WTC11 (cell line): ENCODE data around the gene TTLL5. TPM values are rescaled to one million over a fixed set of nuclear protein-coding genes. Genes with fewer than 3 reads are reported as not detected.

Experiments used
- ATAC-seq: fragments of 200-7000 bp; cut with Tn5 transposase; 2 replicates; pipeline ENCODE4 v1.10.0; 2021; ENCODE audit warnings: mild to moderate bottlenecking, moderate library complexity
- CTCF ChIA-PET: fragments of 300-600 bp; sonication (Branson Sonifier 250); formaldehyde crosslinking; loops from one replicate; lab custom pipeline; 2021; ENCODE audit warnings: antibody characterized with exemption; lab: Charles Lee
- POLR2A ChIA-PET: fragments of 350-600 bp; sonication (Branson Sonifier 250); formaldehyde crosslinking; loops from one replicate; lab custom pipeline; 2021; ENCODE audit warnings: antibody characterized with exemption; lab: Charles Lee
- DNase-seq: peaks from one replicate; pipeline ENCODE4 v3.0.0; 2021; ENCODE audit warnings: low spot score
- H3K27ac Mint-ChIP-seq: 2 replicates; pipeline ENCODE4 v1.8.0; 2021; ENCODE audit warnings: mixed read lengths
- H3K27me3 Mint-ChIP-seq: 2 replicates; pipeline ENCODE4 v1.8.0; 2021; ENCODE audit warnings: low read depth, mild to moderate bottlenecking, moderate library complexity, mixed read lengths
- H3K36me3 Mint-ChIP-seq: 2 replicates; pipeline ENCODE4 v1.8.0; 2021; ENCODE audit warnings: mixed read lengths
- H3K4me1 Mint-ChIP-seq: 2 replicates; pipeline ENCODE4 v1.8.0; 2022; ENCODE audit warnings: mixed read lengths
- H3K4me3 Mint-ChIP-seq: 2 replicates; pipeline ENCODE4 v1.8.0; 2021; ENCODE audit warnings: mild to moderate bottlenecking, moderate library complexity, mixed read lengths
- H3K9me3 Mint-ChIP-seq: 2 replicates; pipeline ENCODE4 v1.8.0; 2021; ENCODE audit warnings: mixed read lengths
- CBFB ChIP-seq: sonication (generic); formaldehyde crosslinking; IDR thresholded peaks from 2 replicates; pipeline ENCODE4 v1.8.1; 2022; ENCODE audit warnings: mild to moderate bottlenecking, low read depth, missing genetic modification reagents
- FOXP1 ChIP-seq: sonication (generic); formaldehyde crosslinking; IDR thresholded peaks from 2 replicates; pipeline ENCODE4 v1.8.0; 2022; ENCODE audit warnings: missing genetic modification reagents, mild to moderate bottlenecking, moderate library complexity, borderline replicate concordance
- GABPB1 ChIP-seq: sonication (generic); formaldehyde crosslinking; IDR thresholded peaks from 2 replicates; pipeline ENCODE4 v1.8.1; 2023; ENCODE audit warnings: mild to moderate bottlenecking, missing genetic modification reagents
- IRF2 ChIP-seq: sonication (generic); formaldehyde crosslinking; IDR thresholded peaks from 2 replicates; pipeline ENCODE4 v1.8.0; 2022; ENCODE audit warnings: low read depth, missing genetic modification reagents, borderline replicate concordance
- JAZF1 ChIP-seq: fragments of 250-450 bp; sonication (Bioruptor Pico); IDR thresholded peaks from 2 replicates; pipeline ENCODE4 v1.9.0; 2021; ENCODE audit warnings: moderate library complexity, mild to moderate bottlenecking, inconsistent platforms
- JUN ChIP-seq: sonication (generic); formaldehyde crosslinking; IDR thresholded peaks from 2 replicates; pipeline ENCODE4 v1.8.0; 2023; ENCODE audit warnings: mild to moderate bottlenecking, missing genetic modification reagents
- MXD4 ChIP-seq: fragments of 250-450 bp; sonication (Bioruptor Pico); IDR thresholded peaks from 2 replicates; pipeline ENCODE4 v1.8.0; 2021; ENCODE audit warnings: mild to moderate bottlenecking, moderate library complexity, borderline replicate concordance
- NFYB ChIP-seq: sonication (generic); formaldehyde crosslinking; conservative IDR thresholded peaks from 2 replicates; pipeline ENCODE4 v1.8.0; 2022; ENCODE audit warnings: low read depth, missing genetic modification reagents
- NR1H2 ChIP-seq: sonication (generic); formaldehyde crosslinking; IDR thresholded peaks from 2 replicates; pipeline ENCODE4 v1.9.0; 2021; ENCODE audit warnings: mild to moderate bottlenecking, moderate library complexity, missing genetic modification reagents
- RELA ChIP-seq: sonication (generic); formaldehyde crosslinking; IDR thresholded peaks from 2 replicates; pipeline ENCODE4 v1.8.1; 2022; ENCODE audit warnings: missing genetic modification reagents, mild to moderate bottlenecking, borderline replicate concordance
- SMAD3 ChIP-seq: sonication (generic); formaldehyde crosslinking; IDR thresholded peaks from 2 replicates; pipeline ENCODE4 v1.8.0; 2022; ENCODE audit warnings: missing genetic modification reagents, mild to moderate bottlenecking, borderline replicate concordance
- SMAD4 ChIP-seq: sonication (generic); formaldehyde crosslinking; IDR thresholded peaks from 2 replicates; pipeline ENCODE4 v1.8.0; 2022; ENCODE audit warnings: mild to moderate bottlenecking, missing genetic modification reagents
- TEAD4 ChIP-seq: sonication (generic); formaldehyde crosslinking; IDR thresholded peaks from 2 replicates; pipeline ENCODE4 v1.8.0; 2022; ENCODE audit warnings: mild to moderate bottlenecking, missing genetic modification reagents
- ZNF138 ChIP-seq: sonication (generic); formaldehyde crosslinking; conservative IDR thresholded peaks from 2 replicates; pipeline ENCODE4 v1.8.1; 2022; ENCODE audit warnings: mild to moderate bottlenecking, moderate library complexity, missing genetic modification reagents
- total RNA-seq: library from RNA; stranded (reverse); gene quantifications from 3 replicates; pipeline ENCODE4 v1.2.3, GENCODE V29; 2021
- TF ChIP-seq, protein P1 (sequence below): fragments of 250-450 bp; sonication (Bioruptor Pico); IDR thresholded peaks from 2 replicates; pipeline ENCODE4 v1.8.0; 2021; ENCODE audit warnings: mild to moderate bottlenecking
- TF ChIP-seq, protein P2 (sequence below): sonication (generic); formaldehyde crosslinking; IDR thresholded peaks from 2 replicates; pipeline ENCODE4 v1.8.1; 2023; ENCODE audit warnings: mild to moderate bottlenecking, missing genetic modification reagents, moderate library complexity
- TF ChIP-seq, protein P3 (sequence below): fragments of 250-450 bp; sonication (Bioruptor Pico); IDR thresholded peaks from 2 replicates; pipeline ENCODE4 v1.9.0; 2021; ENCODE audit warnings: mild to moderate bottlenecking, borderline replicate concordance
- TF ChIP-seq, protein P4 (sequence below): sonication (generic); formaldehyde crosslinking; IDR thresholded peaks from 2 replicates; pipeline ENCODE4 v1.8.1; 2022; ENCODE audit warnings: low read depth, mild to moderate bottlenecking, moderate library complexity, missing genetic modification reagents, borderline replicate concordance

TTLL5 gene
- total RNA-seq, 1 experiment from 2014 or later = 39.6 TPM

DNA sequence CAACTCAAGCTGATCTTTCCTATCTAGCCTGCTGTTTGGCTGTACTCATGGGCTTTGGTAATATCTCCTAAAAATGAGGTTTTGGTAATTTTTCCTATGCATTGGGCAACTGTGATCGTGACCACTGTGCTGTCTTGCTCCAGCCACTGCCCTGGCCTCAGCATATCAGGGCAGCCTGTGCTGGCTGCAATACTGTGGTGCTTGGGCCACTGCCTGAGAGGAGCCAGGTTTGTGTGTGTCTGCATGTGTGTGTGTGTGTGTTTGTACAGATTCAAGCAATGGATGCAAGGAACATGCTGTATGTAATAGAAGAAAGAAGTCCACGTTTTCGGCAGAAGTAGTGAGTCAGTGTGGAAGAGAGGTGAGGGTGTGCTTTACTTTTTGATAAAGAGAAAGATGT lies 13.4 kb upstream of the TTLL5 start:
- Mint-ChIP-seq H3K36me3 (peaks cover 37% of the 10 kb centered on the region), H3K9me3 (no peaks in the 10 kb centered on the region), H3K4me3 (no peak overlapping the region), H3K27ac (peak overlapping the region; percentile 57), H3K27me3 (no peaks in the 10 kb centered on the region), H3K4me1 (no peaks in the 10 kb centered on the region)
- POLR2A ChIA-PET = no interaction called here
- CTCF ChIA-PET = no interaction called here
- ATAC-seq = no peak
- DNase-seq = no peak
- TF ChIP-seq RELA (CRISPR knock-in tag) (no peak), TEAD4 (CRISPR knock-in tag) (no peak), MXD4 (no peak), NFYB (CRISPR knock-in tag) (no peak), JUN (CRISPR knock-in tag) (no peak), NR1H2 (no peak), CBFB (CRISPR knock-in tag) (no peak), SMAD4 (no peak), IRF2 (CRISPR knock-in tag) (no peak), ZNF138 (CRISPR knock-in tag) (no peak), FOXP1 (CRISPR knock-in tag) (no peak), SMAD3 (CRISPR knock-in tag) (no peak)
- TF ChIP-seq, protein P1, sequence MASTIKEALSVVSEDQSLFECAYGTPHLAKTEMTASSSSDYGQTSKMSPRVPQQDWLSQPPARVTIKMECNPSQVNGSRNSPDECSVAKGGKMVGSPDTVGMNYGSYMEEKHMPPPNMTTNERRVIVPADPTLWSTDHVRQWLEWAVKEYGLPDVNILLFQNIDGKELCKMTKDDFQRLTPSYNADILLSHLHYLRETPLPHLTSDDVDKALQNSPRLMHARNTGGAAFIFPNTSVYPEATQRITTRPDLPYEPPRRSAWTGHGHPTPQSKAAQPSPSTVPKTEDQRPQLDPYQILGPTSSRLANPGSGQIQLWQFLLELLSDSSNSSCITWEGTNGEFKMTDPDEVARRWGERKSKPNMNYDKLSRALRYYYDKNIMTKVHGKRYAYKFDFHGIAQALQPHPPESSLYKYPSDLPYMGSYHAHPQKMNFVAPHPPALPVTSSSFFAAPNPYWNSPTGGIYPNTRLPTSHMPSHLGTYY (CRISPR knock-in tag) = no peak
- TF ChIP-seq, protein P2, sequence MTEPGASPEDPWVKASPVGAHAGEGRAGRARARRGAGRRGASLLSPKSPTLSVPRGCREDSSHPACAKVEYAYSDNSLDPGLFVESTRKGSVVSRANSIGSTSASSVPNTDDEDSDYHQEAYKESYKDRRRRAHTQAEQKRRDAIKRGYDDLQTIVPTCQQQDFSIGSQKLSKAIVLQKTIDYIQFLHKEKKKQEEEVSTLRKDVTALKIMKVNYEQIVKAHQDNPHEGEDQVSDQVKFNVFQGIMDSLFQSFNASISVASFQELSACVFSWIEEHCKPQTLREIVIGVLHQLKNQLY (CRISPR knock-in tag) = no peak
- TF ChIP-seq, protein P3, sequence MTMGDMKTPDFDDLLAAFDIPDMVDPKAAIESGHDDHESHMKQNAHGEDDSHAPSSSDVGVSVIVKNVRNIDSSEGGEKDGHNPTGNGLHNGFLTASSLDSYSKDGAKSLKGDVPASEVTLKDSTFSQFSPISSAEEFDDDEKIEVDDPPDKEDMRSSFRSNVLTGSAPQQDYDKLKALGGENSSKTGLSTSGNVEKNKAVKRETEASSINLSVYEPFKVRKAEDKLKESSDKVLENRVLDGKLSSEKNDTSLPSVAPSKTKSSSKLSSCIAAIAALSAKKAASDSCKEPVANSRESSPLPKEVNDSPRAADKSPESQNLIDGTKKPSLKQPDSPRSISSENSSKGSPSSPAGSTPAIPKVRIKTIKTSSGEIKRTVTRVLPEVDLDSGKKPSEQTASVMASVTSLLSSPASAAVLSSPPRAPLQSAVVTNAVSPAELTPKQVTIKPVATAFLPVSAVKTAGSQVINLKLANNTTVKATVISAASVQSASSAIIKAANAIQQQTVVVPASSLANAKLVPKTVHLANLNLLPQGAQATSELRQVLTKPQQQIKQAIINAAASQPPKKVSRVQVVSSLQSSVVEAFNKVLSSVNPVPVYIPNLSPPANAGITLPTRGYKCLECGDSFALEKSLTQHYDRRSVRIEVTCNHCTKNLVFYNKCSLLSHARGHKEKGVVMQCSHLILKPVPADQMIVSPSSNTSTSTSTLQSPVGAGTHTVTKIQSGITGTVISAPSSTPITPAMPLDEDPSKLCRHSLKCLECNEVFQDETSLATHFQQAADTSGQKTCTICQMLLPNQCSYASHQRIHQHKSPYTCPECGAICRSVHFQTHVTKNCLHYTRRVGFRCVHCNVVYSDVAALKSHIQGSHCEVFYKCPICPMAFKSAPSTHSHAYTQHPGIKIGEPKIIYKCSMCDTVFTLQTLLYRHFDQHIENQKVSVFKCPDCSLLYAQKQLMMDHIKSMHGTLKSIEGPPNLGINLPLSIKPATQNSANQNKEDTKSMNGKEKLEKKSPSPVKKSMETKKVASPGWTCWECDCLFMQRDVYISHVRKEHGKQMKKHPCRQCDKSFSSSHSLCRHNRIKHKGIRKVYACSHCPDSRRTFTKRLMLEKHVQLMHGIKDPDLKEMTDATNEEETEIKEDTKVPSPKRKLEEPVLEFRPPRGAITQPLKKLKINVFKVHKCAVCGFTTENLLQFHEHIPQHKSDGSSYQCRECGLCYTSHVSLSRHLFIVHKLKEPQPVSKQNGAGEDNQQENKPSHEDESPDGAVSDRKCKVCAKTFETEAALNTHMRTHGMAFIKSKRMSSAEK (CRISPR knock-in tag) = no peak
- TF ChIP-seq, protein P4, sequence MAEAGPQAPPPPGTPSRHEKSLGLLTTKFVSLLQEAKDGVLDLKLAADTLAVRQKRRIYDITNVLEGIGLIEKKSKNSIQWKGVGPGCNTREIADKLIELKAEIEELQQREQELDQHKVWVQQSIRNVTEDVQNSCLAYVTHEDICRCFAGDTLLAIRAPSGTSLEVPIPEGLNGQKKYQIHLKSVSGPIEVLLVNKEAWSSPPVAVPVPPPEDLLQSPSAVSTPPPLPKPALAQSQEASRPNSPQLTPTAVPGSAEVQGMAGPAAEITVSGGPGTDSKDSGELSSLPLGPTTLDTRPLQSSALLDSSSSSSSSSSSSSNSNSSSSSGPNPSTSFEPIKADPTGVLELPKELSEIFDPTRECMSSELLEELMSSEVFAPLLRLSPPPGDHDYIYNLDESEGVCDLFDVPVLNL (CRISPR knock-in tag) = no peak

DNA sequence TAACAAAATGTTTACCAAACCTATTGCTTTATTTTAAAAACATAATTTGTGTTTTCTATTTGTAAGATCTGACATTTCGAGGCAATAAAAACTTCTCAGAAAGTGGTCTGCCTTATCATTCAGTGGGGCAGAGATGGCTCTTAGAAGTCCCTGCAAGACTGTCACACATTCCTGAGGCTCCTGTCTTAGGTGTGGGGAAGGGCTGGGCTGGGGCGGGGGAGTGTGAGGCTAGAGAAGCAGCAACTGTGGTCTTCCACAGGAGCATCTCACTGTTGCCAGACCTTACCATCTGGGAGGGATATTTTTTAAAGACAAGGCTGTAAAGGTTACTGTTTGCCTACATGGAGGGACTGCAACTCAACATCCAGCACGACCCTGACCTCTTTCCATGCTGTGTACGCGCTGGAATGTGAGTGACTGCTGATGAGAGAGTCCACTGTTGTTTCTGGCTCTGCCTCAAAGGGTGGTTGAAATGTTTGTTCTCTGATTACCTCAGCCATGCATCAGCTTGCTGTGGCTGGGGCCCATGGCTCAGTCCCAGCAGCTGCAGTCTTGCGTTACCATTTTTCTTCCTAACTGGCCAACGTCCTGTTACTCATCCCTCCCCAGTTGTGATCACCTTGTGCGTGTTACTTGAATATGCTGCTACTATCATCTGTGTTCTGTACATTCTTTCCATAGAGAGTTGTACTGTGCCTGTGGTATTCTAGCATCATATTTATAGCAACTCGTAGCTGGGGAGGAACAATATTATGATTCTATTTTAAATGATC lies 12.8 kb upstream of the TTLL5 start:
- TF ChIP-seq GABPB1 (CRISPR knock-in tag) (peak; percentile 98), JAZF1 (no peak)
- Mint-ChIP-seq H3K4me3 (no peak overlapping the region), H3K4me1 (no peaks in the 10 kb centered on the region), H3K36me3 (peaks cover 41% of the 10 kb centered on the region), H3K9me3 (no peaks in the 10 kb centered on the region), H3K27ac (peak overlapping the region; percentile 92), H3K27me3 (no peaks in the 10 kb centered on the region)
- ChIA-PET CTCF (interaction anchor here (1.4 kb wide), 1 partner anchor 11 kb away, joined by 3 read pairs; no protein-coding TSS in a partner anchor), POLR2A (no interaction called here)
- DNase-seq = no peak
- ATAC-seq = no peak
